ENCODE measurements around the gene IFITM2.
A peak's percentile ranks its signal among the peaks of the same experiment; 100 is the strongest.
"Not testable (repeated sequence)": the region's sequence is repeated elsewhere in the genome, so short reads cannot be mapped to it uniquely, and the experiment has no call there.

IFITM2 gene

DNA sequence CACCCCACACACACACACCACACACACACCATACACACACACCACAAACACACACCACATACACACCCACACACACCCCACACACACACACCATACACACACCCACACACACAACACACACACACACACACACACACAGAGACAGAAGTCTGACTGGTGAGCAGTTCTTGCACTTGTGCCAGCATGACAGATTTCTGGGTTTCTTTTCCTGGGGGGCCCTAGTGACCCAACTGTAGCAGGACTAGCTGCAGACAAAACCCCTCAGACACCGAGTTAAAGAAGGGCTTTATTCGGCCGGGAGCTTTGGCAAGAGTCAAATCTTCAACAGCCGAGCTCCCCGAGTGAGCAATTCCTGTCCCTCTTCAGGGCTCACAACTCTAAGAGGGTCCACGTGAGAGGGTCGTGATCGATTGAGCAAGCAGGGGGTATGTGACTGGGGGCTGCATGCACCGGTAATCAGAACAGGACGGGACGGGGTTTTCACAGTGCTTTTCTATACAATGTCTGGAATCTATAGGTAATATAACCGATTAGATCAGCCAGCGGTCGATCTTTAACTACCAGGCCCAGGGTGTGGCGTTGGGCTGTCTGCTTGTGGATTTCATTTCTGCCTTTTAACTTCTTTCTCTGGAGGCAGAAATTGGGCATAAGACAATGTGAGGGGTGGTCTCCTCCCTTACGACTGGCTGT lies 42.6 kb downstream of the IFITM2 start:
- not testable (repeated sequence) for DNase-seq

DNA sequence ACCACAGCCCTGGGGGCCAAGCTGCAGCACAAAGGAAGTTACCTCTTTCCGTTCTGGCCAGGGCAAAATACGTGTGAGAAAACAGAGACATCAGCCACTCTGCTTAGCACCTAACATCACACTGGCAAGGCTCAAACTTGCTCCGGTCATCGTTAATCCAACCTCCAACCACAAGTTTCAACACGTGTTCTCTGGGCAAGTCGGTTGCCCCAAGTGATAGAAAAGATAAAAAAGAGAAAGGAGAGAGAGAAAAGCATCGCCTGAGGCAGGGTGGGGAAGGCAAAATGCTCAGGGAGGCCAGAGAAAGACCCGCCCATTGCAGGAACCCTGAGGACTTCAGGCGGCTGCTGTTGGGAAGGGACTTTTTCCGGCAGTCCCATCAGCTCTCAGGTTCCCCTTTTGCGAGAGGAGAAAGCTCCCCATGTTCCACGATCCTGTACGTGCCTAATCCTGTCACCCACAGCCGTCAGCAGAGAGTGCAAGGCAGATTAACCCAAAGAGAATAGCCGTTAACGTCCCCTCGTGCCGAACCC lies 43.2 kb downstream of the IFITM2 start:
- no peak for DNase-seq

DNA sequence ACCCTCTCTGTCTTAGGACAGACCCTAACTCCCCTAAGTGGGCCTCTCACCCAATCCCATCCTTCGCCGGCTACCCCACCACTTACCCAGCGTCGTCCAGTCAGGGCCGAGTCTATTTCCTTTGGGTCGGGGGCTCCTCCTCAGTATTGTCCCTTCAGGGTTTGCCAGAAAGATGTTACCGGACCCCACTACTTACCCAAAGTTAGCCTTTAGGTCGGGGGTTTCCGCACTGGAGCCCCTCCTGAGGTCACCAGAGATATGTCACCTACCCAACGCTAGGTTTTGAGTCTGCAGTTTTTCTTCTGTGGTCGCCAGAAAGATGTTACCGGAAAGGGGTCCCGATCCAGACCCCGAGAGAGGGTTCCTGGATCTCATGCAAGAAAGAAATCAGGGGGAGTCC lies 43.8 kb downstream of the IFITM2 start:
- DNase-seq = no peak

DNA sequence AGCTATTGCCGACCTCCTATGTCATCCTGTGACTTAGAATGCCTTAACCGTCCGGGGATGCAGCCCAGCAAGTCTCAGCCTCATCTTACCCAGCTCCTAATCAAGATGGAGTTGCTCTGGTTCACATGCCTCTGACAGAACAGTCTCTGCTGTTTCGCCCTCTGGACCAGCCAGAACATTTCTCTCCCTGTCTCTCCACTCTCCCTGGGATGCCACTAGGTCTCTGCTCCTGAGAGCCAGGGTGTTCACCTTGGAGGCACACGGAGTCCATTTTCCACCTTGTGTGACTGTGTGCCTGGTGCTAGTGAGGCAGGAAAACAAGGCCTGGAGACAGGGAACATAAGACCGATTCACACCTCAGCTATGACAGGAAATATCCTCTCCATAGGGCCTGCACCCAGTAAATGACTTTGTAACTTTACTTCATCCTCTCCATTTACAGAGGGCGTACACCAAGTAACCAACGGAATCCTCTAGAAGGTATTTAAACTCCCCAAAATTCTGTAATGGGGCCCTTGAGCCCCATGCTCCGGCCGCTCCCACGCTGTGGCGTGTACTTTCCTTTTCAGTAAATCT lies 44.9 kb downstream of the IFITM2 start:
- no peak for DNase-seq

DNA sequence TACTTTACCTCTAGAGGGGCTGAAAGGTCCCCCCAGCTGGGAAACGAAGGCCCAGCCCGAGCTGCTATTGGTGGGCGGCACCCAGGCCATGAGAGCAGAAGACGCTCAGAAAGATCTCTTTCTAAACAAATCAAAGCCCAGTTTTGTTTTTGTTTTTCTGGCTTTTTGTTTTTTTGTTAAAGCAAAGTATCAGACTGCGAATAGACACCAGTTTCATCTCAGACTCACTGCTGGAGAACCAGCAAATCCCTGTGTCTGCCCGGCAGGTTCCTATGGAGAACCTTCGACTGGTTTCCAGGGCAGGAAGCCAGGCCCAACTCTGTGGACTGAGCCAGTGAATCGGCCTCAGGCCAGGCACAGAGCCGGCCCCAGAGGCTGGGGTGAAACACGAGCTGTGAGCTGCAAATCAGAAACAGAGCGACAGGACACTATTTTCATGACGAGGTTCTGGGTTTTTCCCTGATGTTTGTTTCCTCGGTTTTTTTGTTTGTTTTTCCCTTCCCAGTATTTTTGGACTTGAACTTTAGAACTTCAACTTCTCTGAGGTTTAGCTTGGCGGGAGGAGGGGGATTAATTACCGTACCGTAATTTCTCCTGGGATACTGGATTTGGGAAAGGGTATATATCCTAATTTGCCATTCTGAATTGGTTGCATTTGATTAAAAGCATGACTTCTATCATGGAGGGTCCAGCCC lies 45.7 kb downstream of the IFITM2 start:
- DNase-seq = no peak

DNA sequence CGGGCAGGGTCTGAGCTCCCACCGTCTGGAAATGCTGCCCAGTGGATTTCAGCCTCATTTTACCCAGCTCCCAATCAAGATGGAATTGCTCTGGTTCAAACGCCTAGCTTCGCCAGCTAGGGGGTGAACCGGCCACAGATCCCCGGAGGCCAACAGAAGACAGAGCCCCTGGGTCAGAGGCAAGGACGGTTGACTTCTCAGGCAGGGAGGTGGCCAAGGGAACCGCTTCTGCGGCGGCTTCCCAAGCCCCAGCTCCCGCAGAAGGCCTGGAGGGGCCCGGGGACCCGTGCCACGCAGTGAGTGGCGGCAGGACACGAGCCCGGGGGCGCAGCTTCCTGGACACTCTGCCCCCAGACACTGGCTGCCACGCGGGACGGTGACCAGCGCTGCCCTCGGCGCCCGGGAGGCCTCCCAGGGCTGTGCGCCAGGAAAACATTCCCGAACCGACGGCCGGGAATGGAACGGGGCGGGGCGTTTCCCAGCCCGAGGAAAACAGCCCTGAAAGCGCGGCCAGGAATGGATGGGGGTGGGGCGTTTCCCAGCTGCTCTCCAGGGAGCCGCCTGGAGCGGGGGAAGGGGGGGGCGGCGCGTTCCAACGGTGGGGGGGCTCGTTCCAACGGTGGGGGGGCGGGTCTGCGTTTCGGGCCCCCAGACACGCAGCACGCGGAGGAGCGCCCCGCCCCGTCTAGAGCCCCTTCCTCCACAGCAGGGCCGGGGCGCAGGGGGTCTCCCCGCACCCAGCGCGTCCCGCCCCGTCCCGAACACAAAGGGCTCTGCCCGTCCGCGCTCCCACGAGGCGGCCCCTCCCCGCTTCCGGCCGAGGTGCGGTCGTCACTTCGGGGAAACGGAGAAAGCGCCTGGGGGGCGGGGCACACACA lies 48.2 kb downstream of the IFITM2 start:
- peak; percentile 72 for DNase-seq

DNA sequence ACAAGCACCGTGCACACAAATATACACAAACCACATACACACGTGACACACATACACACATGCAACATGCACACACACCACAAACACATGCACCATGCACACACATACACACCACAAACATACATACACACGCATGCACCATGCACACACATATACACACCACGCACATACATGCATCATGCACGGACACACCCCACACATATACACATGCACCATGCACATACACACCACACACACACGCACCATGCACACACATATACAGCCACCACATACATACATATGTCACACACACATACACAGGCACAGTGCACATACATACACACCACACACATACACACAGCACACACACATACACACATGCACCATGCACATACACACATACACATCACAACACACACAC lies 49.0 kb downstream of the IFITM2 start:
- no peak for DNase-seq

DNA sequence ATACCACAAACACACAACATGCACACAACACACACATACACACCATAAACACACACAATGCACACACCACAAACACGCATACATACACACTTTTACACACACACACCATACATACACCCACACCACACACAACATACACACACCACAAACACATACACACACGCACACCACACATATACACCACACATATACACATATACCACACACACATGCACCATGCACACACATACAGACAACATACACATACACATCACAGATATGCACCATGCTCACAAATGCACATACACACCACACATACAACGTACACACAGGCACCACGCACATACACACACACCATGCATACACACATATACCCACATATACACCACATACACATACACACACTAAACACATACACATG lies 50.0 kb downstream of the IFITM2 start:
- DNase-seq = no peak

DNA sequence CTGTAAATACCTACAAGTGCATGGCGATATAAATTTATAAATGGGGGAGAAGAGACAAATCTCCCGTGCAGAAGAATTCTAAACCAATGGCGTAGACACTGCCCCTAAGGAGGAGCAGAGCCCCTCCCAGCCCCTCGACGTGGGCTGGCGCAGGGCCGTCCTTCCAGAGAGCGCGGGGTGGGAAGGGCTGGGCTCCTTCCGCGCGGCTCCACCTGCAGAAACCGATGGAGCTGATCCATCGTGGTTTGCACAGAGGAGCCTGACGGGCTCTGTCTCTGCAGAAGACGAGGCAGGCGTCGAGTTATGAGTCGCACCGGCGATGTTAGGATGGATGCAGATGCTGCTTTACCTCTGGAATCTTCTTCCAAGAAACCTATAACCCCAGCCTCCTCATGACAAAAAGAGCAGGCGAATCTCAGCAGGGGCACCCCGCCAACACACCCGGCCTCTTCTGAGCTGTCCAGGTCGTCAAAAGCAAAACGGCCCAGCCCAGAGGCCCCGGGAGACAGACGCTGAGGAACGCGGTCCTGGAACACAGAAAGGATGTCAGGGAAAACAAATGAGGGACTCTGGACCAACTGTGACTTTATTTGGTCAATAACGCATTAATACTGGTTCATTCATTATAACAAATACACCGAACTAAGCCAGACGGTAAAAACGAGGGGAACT lies 50.6 kb downstream of the IFITM2 start:
- DNase-seq = no peak
